ENCODE results near the gene TRPC4.

TRPC4 gene

DNA sequence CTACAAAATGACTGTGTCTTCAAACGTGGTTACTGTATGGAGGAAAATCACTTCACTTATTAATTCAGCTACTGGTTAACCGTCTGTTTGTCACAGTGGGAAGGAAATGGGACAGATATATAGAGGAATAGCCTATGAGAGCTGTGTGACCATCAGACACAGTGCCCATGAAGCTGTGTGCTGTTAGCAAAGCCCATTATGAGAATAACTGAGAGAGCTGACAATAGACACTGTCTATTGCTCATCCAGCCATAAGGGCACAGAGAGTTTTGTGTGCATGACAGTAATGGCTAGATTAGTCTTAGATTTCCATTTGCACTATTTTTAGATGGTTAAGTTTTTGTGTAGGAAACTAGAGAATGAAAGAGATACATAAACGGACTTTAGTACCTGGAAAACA lies 206.9 kb downstream of the TRPC4 start:
- DNase-seq (ENCODE audit: low read depth in 1 of 2, low spot score in 1 of 2), result no peak

DNA sequence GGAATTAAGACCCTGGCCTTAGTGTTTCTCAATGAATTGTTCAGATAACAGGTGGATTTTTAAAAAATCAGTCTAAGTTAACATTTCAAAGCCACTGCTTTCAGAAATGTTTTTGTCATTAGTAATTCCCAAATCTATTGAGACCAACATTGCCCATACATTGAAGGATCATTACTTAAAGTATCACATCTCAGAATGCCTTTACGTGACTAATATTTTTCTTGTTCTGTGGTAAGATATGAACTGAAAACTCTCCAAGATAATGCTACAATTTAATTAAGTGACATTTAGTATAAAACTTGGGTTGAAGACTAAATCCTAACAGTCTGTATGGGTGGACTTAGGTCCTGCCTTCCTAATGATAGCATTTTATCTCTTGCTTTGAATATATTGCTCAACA lies 211.6 kb downstream of the TRPC4 start:
- no peak for DNase-seq (ENCODE audit: low read depth in 1 of 2, low spot score in 1 of 2)

DNA sequence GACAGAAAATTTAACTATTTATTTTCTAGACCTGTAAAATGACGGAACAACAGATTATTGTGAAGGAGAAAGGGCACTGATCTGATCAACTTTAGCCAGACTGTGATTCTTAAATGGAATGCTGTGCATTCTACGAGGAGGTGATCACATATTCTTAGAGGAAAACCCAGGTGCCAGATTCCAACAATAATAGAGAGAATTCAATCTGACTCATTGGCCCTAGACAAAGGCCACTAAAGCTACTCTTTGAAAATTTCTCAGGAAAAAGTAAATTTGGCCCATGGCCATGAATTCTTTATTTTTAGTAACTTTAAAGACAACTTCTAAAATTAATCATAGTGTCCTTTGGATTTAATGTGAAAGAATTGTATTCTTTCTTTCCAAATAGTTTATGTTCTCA lies 212.4 kb downstream of the TRPC4 start:
- no peak for DNase-seq (ENCODE audit: low read depth in 1 of 2, low spot score in 1 of 2)

DNA sequence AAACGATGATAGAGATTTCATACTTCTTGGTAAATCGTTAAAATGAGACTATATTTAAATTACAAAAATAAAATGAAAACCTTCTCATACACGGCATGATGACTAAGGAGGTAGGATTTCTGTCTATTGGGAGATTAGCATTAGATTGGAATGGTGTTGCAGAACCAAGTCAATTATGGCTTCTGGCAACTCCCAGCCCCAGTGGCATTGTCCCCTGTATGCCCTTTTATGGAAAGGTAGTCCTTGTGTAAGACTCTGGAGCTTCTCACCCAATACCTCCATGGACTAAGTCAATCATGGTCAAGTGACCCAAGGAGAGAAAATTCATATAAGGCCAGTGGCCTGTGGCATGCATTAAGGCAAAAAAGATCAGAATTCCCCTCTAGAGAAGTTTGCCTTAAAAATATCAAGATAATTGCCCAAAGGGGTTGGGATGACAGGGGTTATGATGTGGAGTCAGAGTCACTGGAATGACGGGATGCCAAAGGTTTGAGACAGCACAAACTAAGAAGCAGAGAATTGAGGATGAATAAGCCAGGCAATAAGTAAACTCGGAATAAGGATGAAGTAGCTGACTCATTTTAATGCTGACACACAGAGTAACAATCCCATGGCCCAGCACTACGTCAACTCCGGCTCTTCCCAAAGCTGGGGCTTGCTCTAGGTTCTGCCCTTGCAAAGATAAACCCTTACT lies 213.2 kb downstream of the TRPC4 start:
- DNase-seq (ENCODE audit: low read depth in 1 of 2, low spot score in 1 of 2), result no peak

DNA sequence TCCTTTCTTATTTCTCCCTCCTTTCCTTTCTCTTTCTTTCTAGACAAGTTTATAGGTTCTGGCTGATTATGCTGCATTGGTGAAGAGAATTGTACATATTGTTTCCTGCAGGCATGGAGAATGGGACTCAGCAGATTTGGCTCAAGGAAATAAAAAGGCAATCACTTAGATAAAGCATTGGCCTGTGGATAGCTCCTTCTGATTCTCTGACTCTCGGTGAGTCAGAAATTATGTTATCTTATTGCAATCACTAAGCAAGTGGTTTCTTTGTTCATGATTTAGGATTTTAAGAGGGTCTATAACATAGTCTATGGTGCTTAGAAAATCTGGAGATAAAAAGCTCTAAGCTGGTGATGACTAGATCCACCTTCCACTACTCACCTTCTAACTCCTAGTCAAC lies 217.0 kb downstream of the TRPC4 start:
- DNase-seq (ENCODE audit: low read depth in 1 of 2, low spot score in 1 of 2), result no peak

DNA sequence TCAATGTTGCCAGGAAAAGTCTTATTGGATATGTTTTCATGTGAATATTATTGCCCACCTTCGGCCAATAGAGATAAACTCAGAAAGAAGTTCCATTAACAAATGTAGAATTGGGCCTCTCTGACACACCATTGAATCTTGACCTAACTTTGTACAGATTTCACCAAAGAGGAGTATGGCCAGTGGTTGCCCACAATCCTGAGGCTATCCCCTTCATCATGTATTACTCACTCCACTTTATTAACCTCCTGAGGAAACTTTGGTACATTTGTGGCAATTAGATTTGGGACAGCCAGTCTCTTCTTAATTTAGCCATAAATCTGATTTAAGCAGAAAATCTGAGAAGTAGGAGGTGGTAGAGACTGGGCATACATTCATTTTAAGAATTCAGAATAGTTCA lies 217.7 kb downstream of the TRPC4 start:
- no peak for DNase-seq (ENCODE audit: low read depth in 1 of 2, low spot score in 1 of 2)

DNA sequence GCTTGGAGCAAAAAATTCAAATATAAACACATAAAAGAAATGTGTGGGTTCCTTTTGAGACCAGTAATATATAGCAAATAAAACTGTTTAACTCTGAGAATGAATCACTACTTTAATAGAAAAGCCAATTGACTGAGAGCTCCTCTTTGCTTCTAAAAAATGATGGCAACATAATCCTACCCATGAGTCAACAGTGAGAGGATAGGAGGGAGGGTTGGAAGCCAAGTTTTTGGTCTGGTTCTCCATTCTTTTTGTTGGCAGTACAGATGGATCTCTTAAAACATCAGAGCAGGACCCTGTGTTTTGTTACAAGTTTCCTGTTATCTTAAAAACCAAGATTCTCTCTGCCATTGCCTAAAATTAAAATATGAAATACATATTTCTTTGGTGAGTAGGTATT lies 221.0 kb downstream of the TRPC4 start:
- no peak for DNase-seq (ENCODE audit: low read depth in 1 of 2, low spot score in 1 of 2)

DNA sequence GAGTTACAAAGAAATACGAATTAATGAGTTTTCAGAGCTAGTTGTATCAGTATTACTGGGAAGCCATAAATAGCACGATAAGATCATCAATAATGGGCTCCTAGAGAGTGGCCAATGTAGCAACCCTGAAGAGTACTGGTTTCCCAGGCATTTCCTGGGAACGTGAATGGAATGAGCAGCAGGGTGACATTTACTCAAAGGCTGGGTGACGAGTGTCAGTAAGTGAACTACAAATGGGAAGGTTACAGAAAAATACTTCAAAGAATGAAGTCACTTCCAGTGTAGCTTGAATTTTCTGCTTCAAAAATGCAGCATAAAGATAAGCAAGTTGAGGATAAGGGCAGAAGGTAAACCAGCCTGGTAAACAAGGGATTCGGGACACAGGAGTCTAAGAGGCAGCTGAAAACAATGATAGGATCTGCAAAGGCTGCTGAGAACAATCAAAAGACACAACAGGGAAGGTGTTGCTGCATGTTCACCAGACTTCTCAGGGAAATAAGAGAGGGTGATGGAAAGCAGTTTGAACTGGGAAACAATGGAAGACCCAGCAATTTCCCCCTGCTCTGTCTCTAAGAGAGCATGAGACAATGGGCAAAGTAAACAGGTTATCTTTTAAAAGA lies 222.4 kb downstream of the TRPC4 start:
- no peak for DNase-seq (ENCODE audit: low read depth in 1 of 2, low spot score in 1 of 2)

DNA sequence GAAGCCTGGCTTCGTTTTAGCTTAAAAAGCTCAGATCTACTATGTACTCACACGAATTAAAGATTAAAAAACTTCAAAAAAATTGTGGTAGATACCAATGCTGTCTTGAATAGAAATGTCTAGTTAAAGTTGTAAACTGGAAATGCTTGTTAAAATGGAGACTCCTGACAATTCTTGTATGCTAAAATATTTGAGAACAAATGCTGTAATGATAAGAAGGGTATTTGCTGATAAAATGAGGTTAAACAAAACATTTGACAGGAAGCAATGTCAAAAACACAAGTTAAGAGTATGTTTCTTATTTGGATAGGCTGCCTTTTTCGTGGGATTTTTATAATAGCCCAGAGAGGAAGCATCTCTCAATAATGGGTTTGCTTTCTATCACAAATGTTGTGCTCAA lies 223.0 kb downstream of the TRPC4 start:
- no peak for DNase-seq (ENCODE audit: low read depth in 1 of 2, low spot score in 1 of 2)

DNA sequence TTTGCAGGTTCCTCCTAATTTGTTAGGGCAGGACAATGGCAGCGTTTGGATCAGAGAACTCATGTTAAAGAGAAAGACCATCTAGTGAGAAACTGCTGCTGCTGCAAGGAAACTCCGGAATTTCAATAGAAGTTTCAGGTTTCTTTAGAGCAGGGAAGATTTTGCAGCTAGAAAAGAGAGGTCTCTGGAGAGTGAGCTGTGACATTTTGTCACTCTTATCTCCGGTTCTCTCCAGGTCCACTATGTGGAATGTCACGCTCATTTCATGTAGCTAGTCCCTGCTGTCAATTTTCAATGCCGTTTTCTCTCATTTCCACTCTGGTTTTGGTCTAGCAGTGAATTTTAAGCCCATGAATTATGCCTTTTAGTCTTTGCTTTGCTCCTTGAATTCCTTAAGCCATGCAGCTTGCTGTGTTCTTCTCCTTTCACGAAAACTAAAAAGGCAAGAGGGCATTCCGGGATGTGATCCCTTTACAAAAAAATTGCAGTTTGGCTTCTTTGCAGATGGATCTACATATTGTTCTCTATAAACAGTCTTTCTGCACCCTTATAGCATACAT lies 224.3 kb downstream of the TRPC4 start:
- no peak for DNase-seq (ENCODE audit: low read depth in 1 of 2, low spot score in 1 of 2)

DNA sequence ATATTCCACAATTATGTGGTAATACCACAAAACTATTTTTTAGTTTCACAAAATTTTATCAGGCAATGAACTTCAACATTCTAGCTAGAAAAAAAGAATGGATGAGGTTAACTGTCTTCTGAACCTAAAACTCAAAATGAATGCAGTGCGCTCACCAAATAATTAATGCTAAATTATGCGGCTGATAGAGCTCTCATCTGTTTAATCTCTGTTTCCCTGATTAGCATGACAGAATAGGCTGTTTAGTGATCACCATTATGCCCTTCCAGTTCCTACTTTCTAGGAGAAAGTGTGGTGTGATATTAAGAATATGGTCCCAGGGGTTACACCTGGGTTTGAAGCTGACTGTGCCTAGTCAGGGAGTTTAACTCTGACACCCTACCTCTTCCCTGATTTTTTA lies 228.2 kb downstream of the TRPC4 start:
- no peak for DNase-seq (ENCODE audit: low read depth in 1 of 2, low spot score in 1 of 2)

DNA sequence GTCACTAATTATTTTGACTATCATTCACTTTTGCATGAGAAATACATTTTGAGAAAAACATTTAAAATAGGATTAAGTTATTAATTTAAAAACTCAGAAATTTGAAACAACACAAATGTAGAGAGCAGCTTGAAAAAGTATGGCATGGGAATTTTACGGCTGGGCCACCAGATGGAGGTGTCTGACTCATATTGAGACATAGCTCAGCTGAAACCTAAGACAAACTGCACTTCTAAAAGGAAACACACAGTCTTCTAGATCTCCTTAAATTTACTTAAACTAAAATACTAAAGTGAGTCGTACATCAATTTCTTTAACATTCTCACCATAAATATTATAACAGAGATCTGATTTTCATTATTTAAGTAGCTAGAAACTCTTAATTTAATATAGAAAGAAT lies 229.1 kb downstream of the TRPC4 start:
- no peak for DNase-seq (ENCODE audit: low read depth in 1 of 2, low spot score in 1 of 2)

DNA sequence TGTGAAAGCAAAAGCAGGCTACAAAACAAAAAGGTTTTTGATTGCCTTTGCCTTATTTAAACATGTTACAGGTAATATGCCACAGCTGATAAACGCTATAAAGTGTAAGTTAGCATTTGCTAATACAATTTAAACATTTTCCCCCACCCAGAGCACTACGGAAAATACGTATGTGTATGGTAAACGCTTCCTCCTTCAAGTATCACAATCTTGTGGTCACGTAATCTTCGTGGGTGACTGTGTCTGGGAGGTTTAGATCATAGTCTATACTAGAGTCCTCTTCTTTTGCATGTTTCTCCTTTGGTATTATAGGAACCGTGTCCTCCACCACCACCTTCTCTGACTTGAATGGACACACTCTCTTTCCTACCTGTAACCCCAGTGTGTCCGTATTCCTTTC lies 232.9 kb downstream of the TRPC4 start:
- no peak for DNase-seq (ENCODE audit: low read depth in 1 of 2, low spot score in 1 of 2)

DNA sequence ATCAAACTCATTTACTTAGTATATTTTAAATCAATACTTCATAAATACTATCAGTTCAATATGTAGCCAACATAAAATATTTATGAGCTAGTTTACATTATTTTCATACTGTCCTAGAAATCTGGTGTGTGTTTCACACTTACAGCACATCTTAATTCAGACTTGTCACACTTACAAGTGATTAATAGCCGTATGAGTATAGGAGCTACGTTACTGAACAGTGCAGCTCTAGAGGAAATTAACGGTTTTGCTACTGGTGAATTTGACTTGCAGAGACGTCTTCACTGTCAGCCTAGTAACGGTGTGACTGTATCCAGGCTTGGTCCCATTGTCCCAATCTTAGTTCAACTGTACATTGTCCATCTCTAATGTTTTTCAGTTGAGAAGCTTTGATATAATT lies 237.3 kb downstream of the TRPC4 start:
- no peak for DNase-seq (ENCODE audit: low read depth in 1 of 2, low spot score in 1 of 2)

DNA sequence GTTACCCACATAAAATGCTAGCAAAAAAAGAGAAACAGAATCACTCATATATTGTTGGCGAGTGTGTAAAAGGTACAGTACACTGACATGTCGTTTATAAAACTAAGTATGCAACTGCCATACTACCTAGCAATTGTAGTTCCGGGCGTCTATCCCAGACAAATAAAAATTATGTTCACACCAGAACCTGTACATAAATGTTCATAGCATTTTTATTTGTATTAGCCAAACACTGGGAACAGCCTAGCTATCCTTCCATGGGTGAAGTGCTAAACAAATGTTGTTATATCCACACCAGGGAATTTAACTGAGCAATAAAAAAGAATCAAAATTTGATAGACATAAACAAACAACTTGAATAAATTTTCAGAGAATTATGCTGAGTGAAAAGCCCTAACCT lies 242.1 kb downstream of the TRPC4 start:
- DNase-seq (ENCODE audit: low read depth in 1 of 2, low spot score in 1 of 2), result no peak

DNA sequence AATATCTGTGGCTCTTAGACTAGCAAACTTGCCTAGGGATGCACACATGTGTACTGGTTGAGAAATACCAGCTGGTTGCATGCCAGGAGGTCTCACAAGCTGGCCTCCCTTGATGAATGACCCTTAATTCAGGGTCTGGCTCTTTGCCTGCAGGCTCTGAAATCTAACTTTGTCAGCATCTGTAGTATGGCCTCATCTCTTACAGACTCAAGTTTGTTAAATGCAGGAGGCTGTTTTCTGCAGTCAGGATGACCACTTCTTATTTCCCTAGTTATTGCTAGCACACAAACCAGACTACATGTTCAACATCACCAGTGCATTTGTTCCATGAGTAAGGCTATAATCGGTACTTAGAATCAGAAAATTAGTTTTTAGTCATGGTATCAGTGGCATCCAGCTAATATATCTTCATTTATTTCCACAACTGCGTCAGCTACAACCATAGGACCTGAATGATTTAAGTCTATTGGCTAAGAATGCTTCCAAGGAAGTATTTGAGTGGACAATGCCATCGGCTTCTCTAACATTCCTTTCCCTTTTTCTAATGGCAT lies 247.7 kb downstream of the TRPC4 start:
- DNase-seq (ENCODE audit: low read depth in 1 of 2, low spot score in 1 of 2), result no peak

DNA sequence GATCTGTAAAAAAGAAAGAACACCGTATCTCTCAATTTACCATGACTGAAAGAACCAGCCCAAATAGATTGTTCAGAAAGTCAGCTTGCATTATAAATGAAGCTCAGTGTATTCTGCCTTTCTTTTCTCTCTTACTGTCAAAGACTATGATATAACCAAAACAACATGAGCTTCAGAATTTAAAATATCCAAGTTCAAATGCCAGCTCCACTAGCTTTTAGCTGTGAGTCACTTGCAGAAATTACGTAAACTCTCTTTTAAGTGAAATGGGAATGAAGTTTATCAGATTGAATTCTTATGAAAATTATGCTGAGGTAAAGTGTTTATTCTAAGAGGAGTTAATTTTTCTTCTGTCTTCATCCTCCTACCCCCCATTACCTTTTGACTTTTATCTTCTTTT lies 251.0 kb downstream of the TRPC4 start:
- DNase-seq (ENCODE audit: low read depth in 1 of 2, low spot score in 1 of 2), result no peak

DNA sequence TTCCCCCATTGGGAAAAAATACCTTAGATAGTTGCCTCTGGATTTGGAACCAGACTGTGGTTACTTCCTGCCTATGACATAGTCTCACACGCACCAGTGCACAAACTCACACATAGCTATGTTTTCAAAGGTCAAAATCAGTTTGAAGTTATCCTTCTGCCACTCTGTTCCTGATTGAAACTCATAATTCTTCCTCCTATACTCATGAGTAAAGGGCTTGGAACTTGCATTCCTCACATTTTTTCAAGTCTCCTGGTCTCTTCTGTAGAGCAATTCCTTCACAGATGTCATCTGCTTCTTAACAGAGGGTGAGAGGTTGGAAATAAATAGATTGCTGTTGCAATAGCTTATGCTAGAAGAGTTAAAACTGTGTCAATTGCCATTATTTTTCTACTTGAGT lies 252.4 kb downstream of the TRPC4 start:
- no peak for DNase-seq (ENCODE audit: low read depth in 1 of 2, low spot score in 1 of 2)

DNA sequence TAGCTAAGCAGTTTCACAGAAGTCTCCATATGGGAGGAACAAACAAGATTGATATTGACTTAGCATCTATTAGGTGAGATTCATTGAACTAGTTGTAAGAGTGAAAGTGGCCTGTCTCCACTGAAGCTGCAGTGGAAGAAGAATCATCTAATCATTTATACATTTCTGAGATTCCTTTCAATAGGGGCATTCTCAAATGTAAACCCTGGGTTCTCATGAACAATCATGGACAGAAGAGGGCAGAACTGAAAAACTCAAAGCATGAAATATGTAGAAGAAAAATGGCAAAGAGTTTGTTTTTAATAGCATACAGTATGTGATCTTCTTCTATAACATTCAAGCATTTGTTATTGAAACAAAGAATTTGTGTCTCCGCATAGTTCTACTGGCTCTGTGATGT lies 253.4 kb downstream of the TRPC4 start:
- no peak for DNase-seq (ENCODE audit: low read depth in 1 of 2, low spot score in 1 of 2)

DNA sequence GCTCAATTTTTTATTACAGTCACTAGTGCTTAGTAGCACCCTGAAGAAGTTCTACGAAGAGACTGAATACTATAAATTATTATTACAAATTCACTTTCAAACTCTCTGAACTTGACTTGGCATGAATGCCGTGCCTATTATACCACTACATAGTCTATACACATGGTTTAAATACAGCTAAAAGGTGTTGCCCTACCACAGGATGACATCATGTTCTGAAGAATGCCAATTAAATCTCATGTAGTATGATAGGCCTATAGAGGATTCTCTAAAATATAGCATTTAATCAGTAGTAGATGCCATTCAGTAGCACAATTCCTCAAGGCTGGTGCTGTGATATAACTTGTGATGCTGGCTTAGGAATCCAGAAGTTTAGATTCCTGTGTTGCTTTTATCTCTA lies 254.3 kb downstream of the TRPC4 start:
- DNase-seq (ENCODE audit: low read depth in 1 of 2, low spot score in 1 of 2), result no peak

DNA sequence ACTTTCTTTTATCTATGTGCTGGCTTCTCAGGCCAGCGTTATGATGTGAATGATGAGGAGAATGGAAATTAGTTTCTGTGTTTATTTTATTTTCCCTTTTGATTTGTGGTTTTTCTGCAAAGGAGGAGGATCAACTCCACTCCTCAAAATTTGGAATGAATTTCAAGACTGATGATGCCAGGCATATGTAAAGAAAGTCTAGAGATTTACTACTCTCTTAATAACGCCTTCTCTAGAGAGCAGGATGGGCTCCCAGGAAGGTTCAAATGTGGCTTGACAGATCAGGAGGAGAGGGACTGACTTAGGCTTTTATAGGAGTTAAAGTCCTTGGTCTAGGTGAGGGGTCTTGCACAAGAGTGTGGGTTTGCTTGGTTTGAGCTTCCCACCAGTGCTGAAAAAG lies 255.9 kb downstream of the TRPC4 start:
- no peak for DNase-seq (ENCODE audit: low read depth in 1 of 2, low spot score in 1 of 2)

DNA sequence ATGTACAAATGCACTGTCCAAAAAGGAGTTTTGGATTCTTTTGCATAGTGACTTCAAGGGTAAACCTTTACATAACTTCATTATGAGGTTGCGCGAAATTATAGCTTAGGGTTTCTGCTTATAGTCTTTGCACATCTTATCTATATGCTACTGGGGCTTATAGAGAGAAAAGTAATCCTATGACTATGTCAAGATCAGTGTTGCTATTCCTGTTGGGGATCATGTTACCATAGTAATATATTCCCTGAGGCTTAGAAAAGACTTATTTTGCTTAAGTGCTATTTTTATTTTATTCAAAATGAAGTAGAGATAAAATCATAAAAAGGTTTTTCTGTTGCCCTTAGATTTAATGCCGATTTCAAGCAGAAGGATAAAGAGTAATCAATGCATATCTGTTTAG lies 256.3 kb downstream of the TRPC4 start:
- DNase-seq (ENCODE audit: low read depth in 1 of 2, low spot score in 1 of 2), result no peak

All from stimulated activated CD4-positive, alpha-beta T cell treated with anti-CD3 and anti-CD28 coated beads, Interleukin-15, amount 100 ng/mL, for 1 hour (primary cell).